Mucosa of descending colon (tissue), 3 donors: Measurements from ENCODE around the gene ELN. TPM values are rescaled to one million over a fixed set of nuclear protein-coding genes. Genes with fewer than 3 reads are reported as not detected.

Experiments used
- ATAC-seq: fragments of 200-7000 bp; cut with Tn5 transposase; one replicate; pipeline ENCODE4 v1.9.1; 2020; ENCODE audit warnings: mild to moderate bottlenecking, moderate library complexity
- DNase-seq, 3 donors: peaks; one replicate each; pipeline ENCODE4 v3.0.0-alpha.2; 2020
- H3K36me3 ChIP-seq: fragments of 200-600 bp; one replicate; pipeline ENCODE4 v1.8.0; 2021; ENCODE audit warnings: low read depth, mild to moderate bottlenecking
- H3K4me1 ChIP-seq: fragments of 200-600 bp; one replicate; pipeline ENCODE4 v1.8.0; 2021; ENCODE audit warnings: low read depth, mild to moderate bottlenecking
- H3K4me3 ChIP-seq: fragments of 200-600 bp; one replicate; pipeline ENCODE4 v1.8.0; 2021; ENCODE audit warnings: mild to moderate bottlenecking
- H3K9me3 ChIP-seq: fragments of 200-600 bp; one replicate; pipeline ENCODE4 v1.8.0; 2021; ENCODE audit warnings: mild to moderate bottlenecking
- CTCF ChIP-seq: fragments of 200-600 bp; IDR thresholded peaks from one replicate; pipeline ENCODE4 v1.8.0; 2022; ENCODE audit warnings: antibody characterized with exemption, mild to moderate bottlenecking
- intact Hi-C, 2 donors: fragments of 100-400 bp; cut with DNase I in 1 of 2; cut with micrococcal nuclease in 1 of 2; formaldehyde crosslinking; loops; one replicate each; pipeline versions ENCODE4 v1.11.0 to v1.11.1; 2022; cut with DNase I, micrococcal nuclease
- total RNA-seq, 3 donors: library from RNA; stranded (reverse); fragmentation: NEBNext Ultra II Directional in 2 of 3; extraction: Animal tissue kit (Norgen Biotek cat#: 25700) in 2 of 3; gene quantifications; one replicate each; pipeline versions ENCODE4 v1.2.1 to v1.2.4, GENCODE V29; 2021 to 2023
- donor health status: DM: no; HTN: no; CAD: no; lungs with moderate emphysema.
- donor health status: DM: no; HTN: no; CAD: no.
- donor health status: DM: no; HTN: yes; CAD: no.

The ELN gene
- total RNA-seq, 3 donors from 2014 or later: 5.0 to 43.4 (median 20.5) TPM

GRCh38 chr7:74071121-74071520 is 43.1 kb downstream of the ELN start:
- Histone ChIP-seq H3K4me1 (no peaks in the 10 kb centered on the region), H3K4me3 (no peak overlapping the region), H3K9me3 (no peaks in the 10 kb centered on the region), H3K36me3 (no peaks in the 10 kb centered on the region)
- intact Hi-C loops: no loop called here
- ATAC-seq: no peak
- no peak for TF ChIP-seq CTCF
- DNase-seq: peak in 1 of 3 donors; percentile 3

GRCh38 chr7:74074770-74075169 is 46.8 kb downstream of the ELN start:
- no peak for TF ChIP-seq CTCF
- DNase-seq: no peak
- H3K4me1 ChIP-seq: no peaks in the 10 kb centered on the region
- no peak for ATAC-seq
- H3K9me3 ChIP-seq: no peaks in the 10 kb centered on the region
- H3K36me3 ChIP-seq: no peaks in the 10 kb centered on the region
- intact Hi-C loops: no loop called here
- H3K4me3 ChIP-seq: no peak overlapping the region

- H3K4me3 ChIP-seq: no peak overlapping the region
- DNase-seq (no peak), ATAC-seq (no peak)
- peaks cover 5% of the 10 kb centered on the region for H3K4me1 ChIP-seq
- H3K36me3 ChIP-seq: no peaks in the 10 kb centered on the region
- TF ChIP-seq CTCF: no peak
- H3K9me3 ChIP-seq: no peaks in the 10 kb centered on the region
- intact Hi-C loops: no loop called here
These were observed 50.5 kb downstream of the ELN start for GRCh38 chr7:74078461-74078860.

- intact Hi-C loops: loop anchor here in 1 of 2 donors (10.0 kb wide), 1 partner anchor 322 kb away; no protein-coding TSS in a partner anchor
- peaks cover 14% of the 10 kb centered on the region for H3K4me1 ChIP-seq
- H3K4me3 ChIP-seq: no peak overlapping the region
- no peak for TF ChIP-seq CTCF
- ATAC-seq: no peak
- no peak for DNase-seq
- no peaks in the 10 kb centered on the region for H3K36me3 ChIP-seq
- H3K9me3 ChIP-seq: no peaks in the 10 kb centered on the region
These were observed 54.8 kb downstream of the ELN start for GRCh38 chr7:74082770-74083116.

- ATAC-seq: peak; percentile 95
- TF ChIP-seq CTCF: no peak
- peaks cover 14% of the 10 kb centered on the region for H3K4me1 ChIP-seq
- H3K36me3 ChIP-seq: no peaks in the 10 kb centered on the region
- DNase-seq: peak; percentile 83 to 89 (median 85)
- peak within 1 kb of the TSS; percentile 48 for H3K4me3 ChIP-seq
- H3K9me3 ChIP-seq: no peaks in the 10 kb centered on the region
- intact Hi-C loops: loop anchor here in 1 of 2 donors (10.0 kb wide), 1 partner anchor 322 kb away; no protein-coding TSS in a partner anchor
These were observed 55.3 kb downstream of the ELN start, which contains the start of gene LIMK1 for GRCh38 chr7:74083117-74083876. TSS of gene LIMK1 (plus strand) at chr7:74083804. CDS start at chr7:74083991, 187 bp downstream.
